Heart left ventricle (tissue), 13 donors: ENCODE measurements around the gene ATP2B2.

Experiments used
- CTCF ChIP-seq, 12 donors: fragments of 200-600 bp; sonication (generic) in 4 of 12; IDR thresholded peaks; one replicate each; pipeline versions ENCODE4 v1.5.0 to v1.8.0; 2018 to 2022; ENCODE audit warnings: antibody characterized with exemption in 12 of 12, mild to moderate bottlenecking in 5 of 12
- POLR2A ChIP-seq, 2 donors: fragments of 450-650 bp; IDR thresholded peaks; one replicate each; pipeline ENCODE4 v1.6.1; 2017; ENCODE audit warnings: antibody characterized with exemption in 2 of 2, mild to moderate bottlenecking in 2 of 2, moderate library complexity in 2 of 2
- donor health status: ischemic (EF 13 %, LVEDD 7.1; RV severe dilation, severe dysfunction).
- donor health status: DM: no; HTN: yes; CAD: no.
- donor health status: DM: no; HTN: no; CAD: no.
- donor health status: ischemic (EF 25% LVEDD 6.9; RV normal size, moderate dysfunction).
- donor health status: ischemic (EF 25% LVEDD 5.7; RV mildly dilated, moderate dysfunction).
- donor health status: ischemic (EF 35%, LVEDD 5.7; RV mildly dilated, moderate dysfunction).
- donor health status: nonischemic (EF 11% LVEDD 7.7; RV severe dilation, severe dysfunction).
- donor health status: DM: yes; HTN: yes; CAD: no.
- donor health status: PGD.
- donor health status: ischemic (EF 29% LVEDD 5.4; RV normal size, mild dysfunction).
- donor health status: nonischemic (EF 23%, LVEDD 6.1; RV moderate dilation, normal function).

GRCh38 chr3:10440684-10441083 is 64.7 kb downstream of the ATP2B2 start:
- TF ChIP-seq CTCF (IDR thresholded peaks at IDR 0.05) (no peak), POLR2A (IDR thresholded peaks at IDR 0.05) (no peak)
